ENCODE results near the gene CCDC142. TPM values are rescaled to one million over a fixed set of nuclear protein-coding genes. Genes with fewer than 3 reads are reported as not detected.

Gene CCDC142
- total and polyA plus RNA-seq, 10 of the 15 experiments (the other 5 are each of a cell fraction or from before 2014, with no cell fraction given): 0.93 to 16.9 (median 9.0) TPM

GRCh38 chr2:74502147-74502719, 19.4 kb upstream of the CCDC142 start:
- peak overlapping the region; percentile 93 for H3K4me2 ChIP-seq (ENCODE audit: control insufficient read depth, insufficient read depth)
- H3K9ac ChIP-seq (ENCODE audit: control insufficient read depth, insufficient read depth, low read length): peak overlapping the region; percentile 55
- DNase-seq (ENCODE audit: low read depth, low spot score) (no peak), FAIRE-seq (no peak), ATAC-seq (no peak)
- H3K9me3 ChIP-seq (replicated peaks; ENCODE audit: control insufficient read depth, insufficient read depth, low read length): no peaks in the 10 kb centered on the region
- ChIA-PET CTCF (interaction anchor here (4.8 to 13.9 kb wide), 3 partner anchors 19 to 84 kb away, joined by 34 to 231 read pairs (median 135); partner anchors contain the start of genes AUP1, CCDC142, DQX1 and HTRA2), RAD21 (ENCODE audit: unreplicated experiment) (interaction anchor here (0.8 to 2.9 kb wide), 5 partner anchors 18 to 87 kb away, joined by 3 to 10 read pairs (median 8); partner anchors contain the start of genes AUP1, CCDC142, HTRA2 and TTC31), POLR2A (interaction anchor here (1.9 kb wide), 1 partner anchor 111 kb away, joined by 4 read pairs; no protein-coding TSS in a partner anchor), SMC1A (ENCODE audit: uncharacterized antibody, unreplicated experiment) (interaction anchor here (1.3 to 7.0 kb wide), 2 partner anchors 13 to 84 kb away, joined by 5 to 71 read pairs; no protein-coding TSS in a partner anchor)
- no TSS peak for BruUV-seq (replicated peaks)
- H3K36me3 ChIP-seq (ENCODE audit: control insufficient read depth in 2 of 2, insufficient read depth in 2 of 2, low read length in 1 of 2): peaks cover 0 to 7% of the 10 kb centered on the region in 2 experiments; a peak in 1 of 4 replicates
- in situ Hi-C loops (cut with MboI): no loop called here
- peaks cover 30% of the 10 kb centered on the region for H3K4me1 ChIP-seq (ENCODE audit: control insufficient read depth, insufficient read depth, low read length)
- peaks cover 12% of the 10 kb centered on the region for H3K79me2 ChIP-seq (ENCODE audit: control insufficient read depth, insufficient read depth, low read length)
- H3K27ac ChIP-seq (ENCODE audit: control insufficient read depth, insufficient read depth): no peak overlapping the region
- H4K20me1 ChIP-seq (ENCODE audit: control insufficient read depth, insufficient read depth): no peaks in the 10 kb centered on the region
- peak overlapping the region; percentile 73 for H3K4me3 ChIP-seq
- peaks cover 15 to 25% of the 10 kb centered on the region in 2 experiments; a peak in 3 of 4 replicates for H3K27me3 ChIP-seq (replicated peaks in 1 of 2; ENCODE audit: control insufficient read depth in 2 of 2, insufficient read depth in 2 of 2, low read length in 1 of 2)
- no peak for TF ChIP-seq RB1 (IDR thresholded peaks at IDR 0.05; ENCODE audit: borderline replicate concordance)
- TF ChIP-seq BHLHE40 (IDR thresholded peaks at IDR 0.05; ENCODE audit: borderline replicate concordance in 1 of 2, low read depth in 2 of 2, low read length in 1 of 2): peak in 1 of 2 experiments; percentile 23; a peak in 1 of 4 replicates
- TF ChIP-seq NR2C1 (IDR thresholded peaks at IDR 0.05): peak; percentile 44; the same call in 1 of the 2 replicates
- H2AFZ ChIP-seq (ENCODE audit: control insufficient read depth, low read depth, low read length): peak overlapping the region; percentile 85
- intact Hi-C loops (cut with micrococcal nuclease; ENCODE audit: unreplicated experiment): loop anchor here (2.0 kb wide), 1 partner anchor 19 kb away; the partner anchor contains the start of genes CCDC142 and TTC31
- 21% methylated on average over 24 of the region's 32 CpGs for WGBS (ENCODE audit: insufficient coverage, insufficient replicate concordance, low lambda C conversion rate, missing lambda C conversion rate)

Data from GM12878 (cell line).